OCI-LY7 (cell line): ENCODE results near the gene CCDC59. TPM values are rescaled to one million over a fixed set of nuclear protein-coding genes. Genes with fewer than 3 reads are reported as not detected.
"Not testable (repeated sequence)": the region's sequence is repeated elsewhere in the genome, so short reads cannot be mapped to it uniquely, and the experiment has no call there.

Source experiments
- BruUV-seq: library from RNA; stranded (reverse); fragments of 400-500 nt; replicated peaks from 2 replicates; lab custom pipeline; 2021; lab: Mats Ljungman, UMichigan
- CTCF ChIA-PET: fragments of 300-600 bp; sonication (Branson Sonifier 250); formaldehyde crosslinking; loops from one replicate; lab custom pipeline; 2022; ENCODE audit warnings: antibody characterized with exemption; ENCODE audit not compliant: unreplicated experiment; lab: Charles Lee
- POLR2A ChIA-PET: fragments of 300-600 bp; sonication (Branson Sonifier 250); formaldehyde crosslinking; loops from one replicate; lab custom pipeline; 2022; ENCODE audit warnings: antibody characterized with exemption; lab: Charles Lee
- DNase-seq: peaks from one replicate; pipeline ENCODE4 v3.0.0-alpha.2; 2015; ENCODE audit warnings: low spot score
- H2AFZ ChIP-seq: fragments of 200-600 bp; sonication (generic), shearing (Covaris generic); 2 replicates; pipeline ENCODE4 v1.6.1; 2014; ENCODE audit warnings: mild to moderate bottlenecking, antibody characterized with exemption, low read length, moderate library complexity
- H3K27ac ChIP-seq: fragments of 200-600 bp; sonication (generic); 2 replicates; pipeline ENCODE4 v1.5.1; 2014; ENCODE audit warnings: mixed run types, low read depth, mild to moderate bottlenecking, moderate library complexity, low read length, inconsistent platforms; ENCODE audit not compliant: poor library complexity, severe bottlenecking
- H3K36me3 ChIP-seq: fragments of 200-600 bp; sonication (generic); 2 replicates; pipeline ENCODE4 v1.6.1; 2014; ENCODE audit warnings: mild to moderate bottlenecking, antibody characterized with exemption, low read length, moderate library complexity, mixed read lengths; ENCODE audit not compliant: insufficient read depth
- H3K4me1 ChIP-seq: fragments of 200-600 bp; sonication (generic); 2 replicates; pipeline ENCODE4 v1.5.1; 2014; ENCODE audit warnings: mild to moderate bottlenecking, low read length; ENCODE audit not compliant: insufficient read depth, poor library complexity, severe bottlenecking
- H3K4me2 ChIP-seq: fragments of 200-600 bp; sonication (generic); 2 replicates; pipeline ENCODE4 v1.6.1; 2014; ENCODE audit warnings: mild to moderate bottlenecking, low read length
- H3K4me3 ChIP-seq: fragments of 200-600 bp; sonication (generic); 2 replicates; pipeline ENCODE4 v1.5.1; 2014; ENCODE audit warnings: mild to moderate bottlenecking, low read depth, low read length; ENCODE audit not compliant: poor library complexity, severe bottlenecking
- H3K79me2 ChIP-seq: fragments of 200-600 bp; sonication (generic); 2 replicates; pipeline ENCODE4 v1.6.1; 2016; ENCODE audit warnings: low read depth, mild to moderate bottlenecking, low read length, moderate library complexity, mixed read lengths; ENCODE audit not compliant: insufficient read depth
- H3K9me2 ChIP-seq: fragments of 200-600 bp; sonication (generic); 2 replicates; pipeline ENCODE4 v1.6.1; 2016; ENCODE audit warnings: mild to moderate bottlenecking, low read length, mixed read lengths; ENCODE audit not compliant: insufficient read depth
- H3K9me3 ChIP-seq: fragments of 200-600 bp; sonication (generic); 2 replicates; pipeline ENCODE4 v1.6.1; 2014; ENCODE audit warnings: mild to moderate bottlenecking, mixed run types, low read length, mixed read lengths
- H4K20me1 ChIP-seq: fragments of 200-600 bp; sonication (generic); 2 replicates; pipeline ENCODE4 v1.6.1; 2014; ENCODE audit warnings: mild to moderate bottlenecking, antibody characterized with exemption, low read length, moderate library complexity, mixed read lengths; ENCODE audit not compliant: insufficient read depth
- EZH2phosphoT487 ChIP-seq: fragments of 200-600 bp; sonication (generic); IDR thresholded peaks from 2 replicates; pipeline ENCODE4 v1.6.1; 2018; ENCODE audit warnings: low read depth, borderline replicate concordance, mild to moderate bottlenecking, mixed run types, antibody characterized with exemption, low read length, moderate library complexity, mixed read lengths
- intact Hi-C: fragments of 100-400 bp; cut with micrococcal nuclease; formaldehyde crosslinking; loops from one replicate; pipeline ENCODE4 v1.10.0; 2022; ENCODE audit not compliant: unreplicated experiment
- total RNA-seq, 2 experiments: library from RNA; depleted of rRNA in 1 of 2; stranded (reverse); fragments of >200 nt in 1 of 2; shearing (Covaris generic) in 1 of 2; gene quantifications; 2 replicates each; pipeline ENCODE4 v1.2.3, GENCODE V29; 2014 to 2022
- TF ChIP-seq, protein P1 (sequence below): fragments of 200-600 bp; sonication (generic); conservative IDR thresholded peaks from 2 replicates; pipeline ENCODE4 v1.5.1; 2014; ENCODE audit warnings: mild to moderate bottlenecking, antibody characterized with exemption, low read length, moderate library complexity, mixed read lengths

The CCDC59 gene
- total RNA-seq, 2 experiments from 2014 or later: 55.0 to 76.0 TPM

GRCh38 chr12:82366197-82366596, 8.0 kb upstream of the CCDC59 start:
- CTCF ChIA-PET: no interaction called here
- H3K9me3 ChIP-seq: no peaks in the 10 kb centered on the region
- TF ChIP-seq, protein P1, sequence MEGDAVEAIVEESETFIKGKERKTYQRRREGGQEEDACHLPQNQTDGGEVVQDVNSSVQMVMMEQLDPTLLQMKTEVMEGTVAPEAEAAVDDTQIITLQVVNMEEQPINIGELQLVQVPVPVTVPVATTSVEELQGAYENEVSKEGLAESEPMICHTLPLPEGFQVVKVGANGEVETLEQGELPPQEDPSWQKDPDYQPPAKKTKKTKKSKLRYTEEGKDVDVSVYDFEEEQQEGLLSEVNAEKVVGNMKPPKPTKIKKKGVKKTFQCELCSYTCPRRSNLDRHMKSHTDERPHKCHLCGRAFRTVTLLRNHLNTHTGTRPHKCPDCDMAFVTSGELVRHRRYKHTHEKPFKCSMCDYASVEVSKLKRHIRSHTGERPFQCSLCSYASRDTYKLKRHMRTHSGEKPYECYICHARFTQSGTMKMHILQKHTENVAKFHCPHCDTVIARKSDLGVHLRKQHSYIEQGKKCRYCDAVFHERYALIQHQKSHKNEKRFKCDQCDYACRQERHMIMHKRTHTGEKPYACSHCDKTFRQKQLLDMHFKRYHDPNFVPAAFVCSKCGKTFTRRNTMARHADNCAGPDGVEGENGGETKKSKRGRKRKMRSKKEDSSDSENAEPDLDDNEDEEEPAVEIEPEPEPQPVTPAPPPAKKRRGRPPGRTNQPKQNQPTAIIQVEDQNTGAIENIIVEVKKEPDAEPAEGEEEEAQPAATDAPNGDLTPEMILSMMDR: no peak
- no peak for TF ChIP-seq EZH2phosphoT487
- no peaks in the 10 kb centered on the region for H3K9me2 ChIP-seq
- H3K4me2 ChIP-seq: no peak overlapping the region
- H3K4me1 ChIP-seq: no peaks in the 10 kb centered on the region
- no peaks in the 10 kb centered on the region for H4K20me1 ChIP-seq
- H3K36me3 ChIP-seq: no peaks in the 10 kb centered on the region; the same call in 1 of the 2 replicates
- POLR2A ChIA-PET: interaction anchor here (0.6 kb wide), 1 partner anchor 45 kb away, joined by 3 read pairs; no protein-coding TSS in a partner anchor
- H3K79me2 ChIP-seq: no peaks in the 10 kb centered on the region
- DNase-seq: no peak
- H3K4me3 ChIP-seq: no peak overlapping the region
- intact Hi-C loops: no loop called here
- H2AFZ ChIP-seq: no peak overlapping the region
- no TSS peak for BruUV-seq
- no peak overlapping the region for H3K27ac ChIP-seq

- H4K20me1 ChIP-seq: no peaks in the 10 kb centered on the region
- no peaks in the 10 kb centered on the region for H3K9me2 ChIP-seq
- DNase-seq: no peak
- no peak overlapping the region for H3K4me3 ChIP-seq
- intact Hi-C loops: no loop called here
- no peaks in the 10 kb centered on the region for H3K9me3 ChIP-seq
- H3K4me1 ChIP-seq: peaks cover 6% of the 10 kb centered on the region
- no peak overlapping the region for H3K4me2 ChIP-seq
- TF ChIP-seq, protein P1: no peak
- TF ChIP-seq EZH2phosphoT487: no peak
- no peak overlapping the region for H2AFZ ChIP-seq
- ChIA-PET CTCF (no interaction called here), POLR2A (interaction anchor here (0.7 kb wide), 1 partner anchor 62 kb away, joined by 3 read pairs; no protein-coding TSS in a partner anchor)
- no peak overlapping the region for H3K27ac ChIP-seq
- H3K79me2 ChIP-seq: peaks cover 12% of the 10 kb centered on the region; the same call in 1 of the 2 replicates
- peaks cover 7% of the 10 kb centered on the region; the same call in 1 of the 2 replicates for H3K36me3 ChIP-seq
- no TSS peak for BruUV-seq
Observed at GRCh38 chr12:82363990-82364389, 5.8 kb upstream of the CCDC59 start.

DNA sequence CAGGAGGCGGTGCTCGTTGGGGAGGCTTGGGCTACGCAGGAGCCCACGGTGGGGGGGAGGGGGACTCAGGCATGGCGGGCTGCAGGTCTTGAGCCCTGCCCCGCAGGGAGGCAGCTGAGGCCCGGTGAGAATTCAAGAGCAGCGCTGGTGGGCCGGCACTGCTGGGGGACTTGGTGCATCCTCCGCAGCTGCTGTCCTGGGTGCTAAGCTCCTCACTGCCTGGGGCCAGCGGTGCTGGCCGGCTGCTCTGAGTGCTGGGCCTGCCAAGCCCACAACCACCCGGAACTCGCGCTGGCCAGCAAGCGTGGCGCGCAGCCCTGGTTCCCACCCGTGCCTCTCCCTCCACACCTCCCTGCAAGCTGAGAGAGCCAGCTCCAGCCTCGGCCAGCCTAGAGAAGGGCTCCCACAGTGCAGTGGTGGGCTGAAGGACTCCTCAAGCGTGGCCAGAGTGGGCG, 3.3 kb upstream of the CCDC59 start:
- H3K27ac ChIP-seq: no peak overlapping the region
- H3K9me2 ChIP-seq: no peaks in the 10 kb centered on the region
- TF ChIP-seq, protein P1: no peak
- TF ChIP-seq EZH2phosphoT487: no peak
- peaks cover 8% of the 10 kb centered on the region for H3K36me3 ChIP-seq
- intact Hi-C loops: no loop called here
- POLR2A ChIA-PET: interaction anchor here (0.6 kb wide), 1 partner anchor 660 kb away, joined by 3 read pairs; no protein-coding TSS in a partner anchor
- peaks cover 13% of the 10 kb centered on the region for H3K4me1 ChIP-seq
- no peak overlapping the region for H2AFZ ChIP-seq
- DNase-seq: no peak
- no peak overlapping the region for H3K4me2 ChIP-seq
- no peak overlapping the region for H3K4me3 ChIP-seq
- CTCF ChIA-PET: interaction anchor here (0.6 kb wide), 1 partner anchor 13 kb away, joined by 3 read pairs; no protein-coding TSS in a partner anchor
- no peaks in the 10 kb centered on the region for H4K20me1 ChIP-seq
- peaks cover 30% of the 10 kb centered on the region for H3K79me2 ChIP-seq
- no TSS peak for BruUV-seq
- no peaks in the 10 kb centered on the region for H3K9me3 ChIP-seq

- H2AFZ ChIP-seq, DNase-seq, H3K4me3 ChIP-seq, CTCF ChIA-PET, H3K9me3 ChIP-seq, H4K20me1 ChIP-seq, BruUV-seq, H3K27ac ChIP-seq, H3K4me2 ChIP-seq, H3K9me2 ChIP-seq, intact Hi-C loops: not testable (repeated sequence)
- POLR2A ChIA-PET: interaction anchor here (0.6 kb wide), 1 partner anchor 659 kb away, joined by 3 read pairs; no protein-coding TSS in a partner anchor
- peaks cover 15% of the 10 kb centered on the region for H3K36me3 ChIP-seq
- H3K79me2 ChIP-seq: peaks cover 36% of the 10 kb centered on the region
- H3K4me1 ChIP-seq: peaks cover 18% of the 10 kb centered on the region
Observed at GRCh38 chr12:82360834-82361233, 2.6 kb upstream of the CCDC59 start.
